Stimulated activated CD4-positive, alpha-beta T cell treated with anti-CD3 and anti-CD28 coated beads, Interleukin-1b, Interleukin-23, amount 100 ng/mL, for 1 hour (primary cell): ENCODE results near the gene PAX7.

Experiments
- DNase-seq, 2 donors: peaks; one replicate each; pipeline ENCODE4 v3.0.0-alpha.2; 2020; ENCODE audit warnings: low read depth in 2 of 2

Gene PAX7

GRCh38 chr1:18618546-18619466, 11.8 kb upstream of the PAX7 start:
- DNase-seq: no peak

DNA sequence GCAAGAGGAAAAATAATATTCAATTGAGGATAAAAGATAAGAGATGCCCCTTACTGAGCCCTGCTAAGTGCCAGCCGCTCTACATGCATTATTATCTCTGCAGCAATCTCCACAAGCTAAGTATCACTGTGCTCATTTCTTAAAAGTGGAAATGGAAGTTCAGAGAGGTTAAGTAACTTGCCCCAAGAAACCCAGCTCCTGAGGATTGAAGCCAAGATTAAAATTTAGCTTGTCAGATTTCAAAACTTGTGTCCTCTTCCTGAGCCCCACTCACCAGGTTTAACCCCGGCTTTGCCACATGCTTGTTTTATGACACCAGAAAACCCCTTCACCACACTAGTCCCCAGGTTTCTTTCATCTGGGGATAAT, 11.2 kb upstream of the PAX7 start:
- no peak for DNase-seq

DNA sequence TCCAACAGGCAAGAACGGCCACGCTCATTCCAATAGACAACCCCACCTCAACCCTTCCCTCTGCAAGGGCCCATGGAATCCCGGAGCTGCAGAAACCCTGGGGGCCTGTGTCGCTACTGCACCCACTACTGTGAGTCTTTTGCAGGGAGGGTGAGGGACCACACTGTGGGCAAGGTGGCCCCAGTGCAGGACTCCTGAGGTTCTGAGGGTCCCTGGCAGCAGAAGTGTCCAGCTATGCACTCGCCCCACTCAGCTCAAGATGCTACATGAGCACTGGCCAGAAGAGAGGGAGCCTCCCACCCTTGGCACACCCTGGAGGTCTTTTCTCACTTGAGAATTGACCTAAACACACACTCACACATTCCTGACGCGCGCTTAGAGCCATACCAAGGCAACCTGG, 2.1 kb upstream of the PAX7 start:
- no peak for DNase-seq

GRCh38 chr1:18629659-18630510, 761 bp upstream of the PAX7 start:
- no peak for DNase-seq

- DNase-seq: no peak
These were observed 1.0 kb downstream of the PAX7 start for GRCh38 chr1:18631496-18632217.

DNA sequence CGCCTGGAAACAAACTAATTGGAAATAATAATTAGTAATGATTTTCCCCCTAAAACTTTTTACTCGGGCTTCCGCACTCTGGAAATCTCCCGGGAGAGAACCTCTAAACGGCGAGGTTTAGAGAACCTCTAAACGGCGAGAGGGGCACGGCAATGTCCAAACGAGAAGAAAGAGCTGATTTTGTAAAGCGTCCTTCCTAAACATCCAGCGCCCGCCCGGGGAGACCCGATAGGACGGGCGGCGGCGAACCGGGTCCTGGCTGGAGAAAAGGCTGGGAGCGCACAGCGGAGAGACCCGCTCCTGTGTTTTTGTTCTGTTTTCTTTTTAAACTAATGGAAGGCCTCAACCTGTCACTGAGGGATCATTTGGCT, 1.6 kb downstream of the PAX7 start:
- DNase-seq: no peak

GRCh38 chr1:18632783-18633421, 2.3 kb downstream of the PAX7 start:
- DNase-seq: no peak

DNA sequence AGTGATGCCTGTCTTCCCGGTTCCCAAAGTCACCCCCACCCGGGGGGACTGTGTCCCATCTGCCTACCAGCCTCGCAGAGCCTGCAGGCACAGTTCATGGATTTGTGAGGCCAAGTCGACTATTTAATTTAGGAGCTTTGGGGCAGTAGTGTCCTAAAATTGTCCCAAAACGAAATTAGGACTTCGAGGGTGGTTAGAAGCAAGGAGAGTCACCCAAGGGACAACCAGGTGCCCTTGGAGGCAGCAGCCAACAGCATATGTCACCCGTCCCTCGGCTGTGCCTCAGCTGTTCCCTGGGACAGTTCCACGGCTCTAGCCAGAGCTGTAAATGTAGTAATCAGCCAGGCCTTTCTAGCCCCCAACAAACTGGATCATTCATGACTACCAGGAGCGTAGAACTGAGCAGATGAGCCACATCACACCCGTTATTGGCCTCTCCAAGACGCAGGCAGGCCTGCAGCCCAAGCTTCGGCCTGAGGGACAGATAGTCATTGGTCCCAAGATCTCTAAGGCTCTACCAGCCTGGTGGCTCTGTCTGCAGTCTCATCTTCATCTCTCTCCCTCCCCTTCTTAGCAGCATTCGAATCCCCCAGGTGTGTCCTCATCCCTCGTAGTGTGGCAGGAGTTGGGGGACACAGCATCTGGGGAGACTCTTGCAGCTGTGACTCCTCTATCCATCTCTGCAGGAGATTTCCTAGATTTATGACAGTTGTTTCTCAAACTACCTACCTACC, 2.9 kb downstream of the PAX7 start:
- DNase-seq: no peak

GRCh38 chr1:18634276-18634675, 3.6 kb downstream of the PAX7 start:
- DNase-seq: no peak

GRCh38 chr1:18635070-18635577, 4.5 kb downstream of the PAX7 start:
- DNase-seq: no peak

DNA sequence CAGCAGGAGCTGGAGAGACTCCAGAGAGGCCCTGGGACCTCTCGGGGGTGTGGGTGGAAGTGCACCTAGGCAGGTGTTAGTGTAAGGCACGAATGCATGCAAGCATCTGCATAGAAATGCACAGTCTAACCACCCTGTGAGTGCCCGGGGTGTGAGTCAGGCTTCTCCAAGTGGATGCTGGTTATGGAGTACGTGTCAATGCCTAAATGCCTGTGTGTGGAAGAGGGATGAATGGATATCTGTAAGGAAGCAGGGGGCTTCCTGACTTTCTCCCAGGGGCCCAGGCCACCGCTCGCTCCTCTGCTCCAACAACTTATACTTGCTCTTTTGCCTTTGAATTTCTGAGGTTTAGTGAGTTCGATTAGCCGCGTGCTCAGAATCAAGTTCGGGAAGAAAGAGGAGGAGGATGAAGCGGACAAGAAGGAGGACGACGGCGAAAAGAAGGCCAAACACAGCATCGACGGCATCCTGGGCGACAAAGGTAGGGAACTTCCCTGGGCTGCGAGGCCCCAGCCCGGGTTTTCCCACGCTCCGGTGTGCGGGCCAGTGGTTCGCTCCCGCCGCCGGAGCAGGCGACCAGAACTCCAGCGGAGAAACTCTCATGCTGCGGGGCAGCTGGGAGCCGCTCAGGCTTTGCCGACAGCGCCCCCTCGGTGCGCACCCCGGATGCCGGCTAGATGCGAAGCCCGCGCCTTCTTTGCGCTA, 5.4 kb downstream of the PAX7 start:
- DNase-seq: no peak

GRCh38 chr1:18636596-18637508, 6.2 kb downstream of the PAX7 start:
- DNase-seq: no peak

DNA sequence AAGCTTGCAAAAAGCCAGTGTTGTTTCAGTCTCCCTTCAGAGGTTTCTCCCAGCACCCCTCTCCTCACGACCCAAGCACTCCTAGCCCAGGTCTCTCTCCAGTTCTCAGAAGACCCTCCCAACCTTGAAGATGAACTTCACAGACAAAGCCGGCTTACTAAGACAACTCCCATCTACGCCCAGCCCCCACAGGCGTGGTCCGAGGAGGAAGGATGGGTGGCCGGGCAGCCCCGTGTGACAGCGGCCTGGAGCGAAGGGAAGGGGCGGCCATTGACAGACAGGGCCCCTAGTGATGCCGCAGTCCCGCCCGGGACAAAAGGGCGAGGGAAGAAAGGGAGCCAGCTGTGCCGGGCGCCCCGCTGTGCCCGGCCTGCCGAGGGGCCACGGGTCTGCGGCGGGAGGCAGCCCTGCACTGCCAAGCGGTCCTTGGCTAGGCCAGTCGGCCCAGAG, 6.9 kb downstream of the PAX7 start:
- DNase-seq: no peak

DNA sequence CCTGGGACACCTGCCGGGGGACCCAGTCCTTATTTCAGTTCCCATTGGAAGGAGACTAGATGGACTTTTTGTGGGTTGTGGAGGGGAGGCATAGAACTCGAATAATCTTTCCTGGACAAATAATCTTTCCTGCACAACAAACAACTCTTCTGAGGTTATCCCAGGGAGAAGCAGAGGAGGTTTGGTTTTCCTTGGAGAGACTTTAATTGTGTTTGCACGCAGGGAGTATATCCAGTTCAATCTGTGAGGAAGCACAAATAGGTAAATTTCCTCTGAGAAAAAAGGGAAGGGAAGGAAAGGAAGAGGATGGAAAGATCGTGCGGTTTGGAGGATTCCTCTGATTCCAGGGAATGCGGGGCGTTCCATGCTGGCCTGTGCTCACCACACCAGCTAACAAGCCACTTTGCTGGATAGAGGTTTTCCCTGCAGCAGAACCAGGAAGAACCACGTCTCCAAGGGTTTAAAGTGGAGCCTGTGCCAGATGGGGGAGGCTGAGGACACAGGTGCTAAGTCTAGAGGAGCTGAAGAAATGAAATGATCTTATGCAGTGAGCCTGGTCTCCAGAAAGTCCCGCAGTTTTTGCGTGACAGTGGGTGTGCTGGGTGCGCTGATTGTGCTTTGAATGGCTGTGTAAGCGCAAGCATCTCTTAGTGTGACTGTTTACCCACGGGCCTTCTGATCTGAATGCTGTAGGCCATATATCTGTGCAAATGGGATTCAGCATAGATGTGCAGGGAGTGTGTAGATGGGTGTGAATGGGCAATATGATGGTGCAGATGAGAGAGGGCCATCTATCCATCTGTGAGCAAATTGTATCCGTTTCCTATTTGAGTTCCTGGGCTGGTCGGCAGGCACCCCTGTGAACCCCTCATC, 7.6 kb downstream of the PAX7 start:
- no peak for DNase-seq

DNA sequence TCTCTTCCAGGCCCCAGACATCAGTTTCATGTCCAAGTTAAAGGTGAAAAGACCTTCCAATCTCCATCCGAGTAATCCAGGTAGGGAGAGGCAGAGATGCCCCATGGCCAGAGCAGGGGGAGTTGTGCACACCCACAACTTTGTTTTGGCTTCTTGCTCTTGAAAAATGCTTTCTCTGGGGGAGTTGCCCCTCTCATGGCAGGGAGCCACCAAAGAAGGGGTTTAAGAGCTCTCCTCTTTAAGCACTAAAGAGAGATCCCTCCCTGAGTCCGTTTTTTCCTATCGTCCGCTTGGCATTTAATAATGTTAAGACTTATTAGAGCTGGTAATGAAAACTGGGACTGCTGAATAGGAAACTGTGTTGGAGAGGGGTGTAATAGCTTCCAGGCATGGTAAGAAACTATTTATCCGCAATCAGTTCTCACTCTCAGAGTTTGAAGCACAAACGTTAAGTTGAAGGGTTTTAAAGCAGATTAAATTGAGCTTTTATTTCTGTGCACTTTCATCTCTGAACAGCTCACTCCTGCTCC, 8.3 kb downstream of the PAX7 start:
- DNase-seq: no peak

DNA sequence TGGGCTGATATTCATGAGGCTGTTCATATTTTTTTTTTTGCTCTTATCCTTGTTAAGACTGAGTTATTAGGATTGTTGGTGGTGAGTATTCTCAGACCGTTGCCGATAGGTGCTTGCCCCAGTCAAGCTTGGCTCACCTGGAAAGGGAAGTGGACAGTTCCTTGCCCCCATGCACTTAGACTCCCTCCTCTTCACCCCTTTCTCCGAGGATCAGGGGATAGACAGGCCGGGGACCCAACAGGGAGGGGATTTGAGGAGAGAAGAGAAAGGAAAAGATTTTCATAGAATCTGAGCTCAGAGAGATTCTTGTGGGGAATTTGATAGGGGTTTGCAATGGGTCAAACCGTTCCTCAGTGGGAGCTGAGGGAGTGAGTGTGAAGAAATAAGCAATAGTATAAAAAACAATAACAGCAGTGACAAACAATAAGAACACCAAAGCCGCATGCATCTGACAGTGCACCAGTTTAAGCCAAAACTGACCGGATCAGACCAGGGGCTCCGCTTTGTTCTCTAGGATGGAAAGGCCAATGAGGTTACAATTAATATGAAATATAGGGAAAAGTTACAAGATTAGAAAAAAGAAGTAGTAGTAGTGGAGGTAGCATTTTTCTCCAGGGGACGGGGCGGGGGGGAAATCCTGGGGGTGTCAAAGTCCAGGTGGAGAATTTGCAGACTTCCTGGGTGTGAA, 8.9 kb downstream of the PAX7 start:
- DNase-seq: no peak
